ENCODE measurements around the gene LBR. TPM values are rescaled to one million over a fixed set of nuclear protein-coding genes. Genes with fewer than 3 reads are reported as not detected.

The LBR gene
- total RNA-seq, 1 experiment from 2014 or later = 72.5 TPM

DNA sequence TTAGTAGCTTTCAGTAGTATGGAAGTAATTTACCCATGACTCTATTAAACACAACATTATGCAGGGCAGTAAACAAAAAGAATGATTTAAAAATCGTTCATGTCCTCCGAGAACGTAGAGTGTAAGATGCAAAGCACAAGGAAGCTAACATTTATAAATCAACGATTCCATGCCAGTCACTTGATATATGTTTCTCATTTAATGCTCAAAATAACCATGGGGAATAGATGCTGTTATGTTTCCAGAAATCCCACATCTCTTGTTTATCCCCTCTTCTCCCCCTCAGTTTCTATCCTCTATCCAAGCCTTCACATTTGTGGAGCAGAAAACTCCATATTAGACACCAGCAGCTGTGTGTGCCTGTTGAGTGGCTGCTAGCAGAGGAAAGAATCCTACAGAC lies 52.8 kb downstream of the LBR start:
- DNase-seq (ENCODE audit: low spot score) = no peak

DNA sequence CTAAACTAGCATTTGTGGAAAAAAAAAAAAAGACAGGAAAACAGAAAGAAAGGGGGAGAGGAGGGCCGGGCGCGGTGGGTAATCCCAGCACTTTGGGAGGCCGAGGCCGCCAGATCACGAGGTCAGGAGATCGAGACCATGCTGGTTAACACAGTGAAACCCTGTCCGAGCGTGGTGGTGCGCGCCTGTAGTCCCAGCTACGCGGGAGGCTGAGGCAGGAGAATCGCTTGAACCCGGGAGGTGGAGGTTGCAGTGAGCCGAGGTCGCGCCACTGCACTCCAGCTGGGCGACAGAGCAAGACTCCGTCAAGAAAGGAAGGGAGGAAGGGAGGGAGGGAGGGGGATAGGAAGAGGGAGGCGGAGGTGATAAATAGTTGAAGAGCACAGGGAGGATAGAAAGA lies 54.7 kb downstream of the LBR start:
- no peak for DNase-seq (ENCODE audit: low spot score)

DNA sequence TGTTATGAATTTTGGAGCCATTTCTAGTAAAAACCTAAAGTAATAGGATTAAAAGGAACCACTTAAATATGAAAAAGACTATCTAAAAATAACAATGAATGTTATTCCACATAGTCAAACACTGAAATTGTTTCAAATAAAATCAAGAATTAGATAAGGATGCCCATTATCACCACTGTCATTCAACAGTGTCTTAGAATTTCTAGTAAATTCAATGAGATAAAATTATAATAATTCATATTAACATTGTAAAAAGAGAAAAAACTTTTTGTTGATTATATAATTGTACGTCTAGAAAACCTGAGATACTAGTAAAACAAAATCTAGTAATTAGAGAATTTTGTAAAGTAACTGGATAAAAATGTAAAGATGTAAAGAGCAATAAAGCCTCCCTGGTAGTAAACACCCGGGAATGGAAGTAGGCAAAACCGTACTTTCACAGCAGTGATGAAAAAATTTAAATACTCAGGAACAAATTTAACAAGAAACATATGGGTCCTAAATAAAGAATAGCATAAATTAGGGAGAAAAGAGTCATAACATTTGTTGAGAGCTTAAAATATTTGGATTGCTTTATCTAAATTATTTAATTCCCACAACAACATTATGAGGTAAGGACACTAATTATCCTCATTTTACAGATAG lies 56.4 kb downstream of the LBR start:
- DNase-seq (ENCODE audit: low spot score) = no peak

DNA sequence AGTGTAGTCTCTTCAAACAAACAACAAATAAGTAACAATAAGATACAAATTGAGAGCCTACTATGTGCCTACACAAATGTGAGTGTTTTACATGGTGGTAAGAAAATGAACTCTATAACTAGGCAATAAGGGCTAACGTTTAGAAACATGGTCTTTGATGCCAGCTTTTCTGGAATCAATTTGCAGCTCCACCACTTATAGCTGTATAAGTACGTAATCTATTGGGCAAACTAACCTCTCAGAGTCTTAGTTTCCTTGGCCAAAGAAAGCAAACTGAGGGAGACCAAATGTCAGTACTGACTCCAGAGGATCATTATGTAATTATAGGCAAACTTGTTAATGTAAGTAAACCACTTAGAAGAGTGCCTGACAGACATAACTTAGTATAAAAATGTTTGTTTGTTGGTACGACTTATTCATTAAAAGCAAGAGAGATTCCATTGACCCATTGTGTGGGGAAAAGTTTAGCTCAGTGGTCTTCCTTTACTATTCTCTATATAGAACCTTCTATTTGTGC lies 59.7 kb downstream of the LBR start:
- DNase-seq (ENCODE audit: low spot score) = no peak

DNA sequence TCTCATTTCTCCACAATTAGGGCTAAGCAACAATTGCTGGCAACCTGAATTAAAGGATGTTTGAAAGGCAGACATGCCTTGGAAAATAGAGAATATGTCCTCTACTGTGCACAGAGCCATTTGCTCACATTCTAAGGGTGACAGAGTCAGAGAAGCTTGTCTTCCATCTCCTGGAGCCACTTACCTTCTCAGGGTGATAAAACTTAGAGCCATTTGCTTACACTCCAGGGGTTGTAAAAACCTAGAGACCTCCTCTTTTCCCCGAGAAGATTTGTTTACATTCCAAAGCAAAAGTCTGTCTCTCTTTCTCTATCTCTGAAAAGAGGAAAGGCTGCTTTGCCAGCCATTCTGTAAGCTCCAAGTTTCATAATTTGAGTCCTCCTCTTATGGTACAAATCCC lies 61.3 kb downstream of the LBR start:
- no peak for DNase-seq (ENCODE audit: low spot score)

DNA sequence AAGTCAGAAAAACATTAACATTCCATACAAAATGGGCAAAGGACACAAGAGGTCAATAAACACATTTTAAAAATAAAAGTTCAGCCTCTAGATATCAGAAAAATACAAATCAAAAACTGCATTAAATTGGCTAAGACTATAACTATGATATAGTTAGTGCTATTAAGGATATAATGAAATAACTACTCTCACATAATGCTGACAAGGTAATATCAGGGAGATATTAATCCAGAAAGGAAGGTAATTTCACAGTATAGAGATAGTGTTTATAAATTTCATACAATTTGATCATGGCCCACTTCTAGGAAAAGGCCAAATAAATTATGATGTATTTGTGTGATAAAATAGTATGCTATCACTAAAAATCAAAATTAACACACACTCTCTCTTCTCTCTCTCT lies 61.8 kb downstream of the LBR start:
- no peak for DNase-seq (ENCODE audit: low spot score)

DNA sequence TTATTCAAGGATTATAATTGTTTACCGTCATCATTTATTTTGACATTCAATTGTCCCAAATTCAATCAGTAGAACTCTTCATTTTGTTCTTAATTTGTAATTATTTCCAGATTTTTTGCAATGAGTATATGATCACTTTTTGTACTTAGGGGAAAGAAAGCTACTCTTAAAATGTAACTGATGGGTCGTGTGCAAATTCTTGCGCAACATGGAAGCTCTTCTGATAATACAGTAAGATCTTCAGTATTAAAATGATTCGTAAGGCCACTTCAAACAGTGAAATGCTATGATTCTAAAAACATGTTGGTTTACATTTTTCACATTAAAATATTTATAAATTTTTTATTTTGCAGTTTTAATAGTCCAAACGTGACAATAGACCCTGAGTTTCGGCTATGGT lies 63.4 kb downstream of the LBR start:
- DNase-seq (ENCODE audit: low spot score) = no peak

DNA sequence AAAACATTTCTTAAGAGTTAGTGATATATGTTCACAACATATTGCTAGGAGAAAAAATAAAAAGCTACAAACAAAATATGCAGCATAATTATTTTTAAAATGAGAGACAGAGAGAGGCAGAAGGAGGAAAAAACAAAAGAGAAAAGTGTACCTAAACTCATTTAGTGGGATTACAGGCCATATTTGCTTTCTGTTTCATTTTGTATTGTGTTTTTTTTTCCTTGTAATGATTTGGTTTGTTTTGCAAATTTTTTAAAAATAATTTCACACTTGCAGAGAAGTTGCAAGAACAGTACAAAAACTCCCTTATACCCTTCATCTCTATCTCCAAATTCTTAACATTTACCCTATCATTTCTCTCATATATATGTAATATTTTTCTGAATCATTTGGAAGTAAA lies 65.0 kb downstream of the LBR start:
- DNase-seq (ENCODE audit: low spot score) = no peak

DNA sequence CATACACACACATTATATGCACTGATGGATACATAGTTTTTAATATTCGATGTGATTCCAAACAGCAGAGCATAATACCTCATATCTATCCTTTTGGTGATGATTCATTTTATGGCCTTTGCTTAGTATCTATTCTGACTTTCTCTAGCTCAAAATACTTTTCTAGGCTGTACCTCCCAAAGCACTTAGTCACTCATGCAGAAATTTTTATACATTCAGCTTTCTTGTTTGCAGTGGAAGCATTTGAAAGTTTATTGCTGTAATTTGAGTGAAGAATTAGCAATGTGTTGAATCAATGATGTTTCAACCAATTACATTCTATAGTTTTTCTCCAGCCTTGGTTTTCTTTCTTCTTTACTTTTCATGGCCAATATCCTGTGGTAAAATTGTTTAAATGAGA lies 66.7 kb downstream of the LBR start:
- no peak for DNase-seq (ENCODE audit: low spot score)

DNA sequence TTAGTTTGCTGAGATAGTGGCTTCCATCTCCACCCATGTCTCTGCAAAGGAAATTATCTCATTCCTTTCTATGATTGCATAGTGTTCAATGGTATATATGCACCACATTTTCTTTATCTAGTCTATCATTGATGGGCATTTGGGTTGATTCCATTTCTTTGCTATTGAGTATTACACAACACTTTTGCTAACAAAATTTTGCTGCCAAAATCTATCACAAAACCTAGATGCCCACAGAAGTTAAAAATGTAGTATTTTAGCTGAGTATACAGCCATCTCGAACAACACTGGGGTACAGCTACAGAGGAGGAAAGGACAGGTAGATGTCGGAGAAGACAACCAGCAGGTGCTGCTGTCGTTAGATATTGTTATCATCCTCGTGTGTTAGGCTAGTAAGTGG lies 67.7 kb downstream of the LBR start:
- DNase-seq (ENCODE audit: low spot score) = no peak

DNA sequence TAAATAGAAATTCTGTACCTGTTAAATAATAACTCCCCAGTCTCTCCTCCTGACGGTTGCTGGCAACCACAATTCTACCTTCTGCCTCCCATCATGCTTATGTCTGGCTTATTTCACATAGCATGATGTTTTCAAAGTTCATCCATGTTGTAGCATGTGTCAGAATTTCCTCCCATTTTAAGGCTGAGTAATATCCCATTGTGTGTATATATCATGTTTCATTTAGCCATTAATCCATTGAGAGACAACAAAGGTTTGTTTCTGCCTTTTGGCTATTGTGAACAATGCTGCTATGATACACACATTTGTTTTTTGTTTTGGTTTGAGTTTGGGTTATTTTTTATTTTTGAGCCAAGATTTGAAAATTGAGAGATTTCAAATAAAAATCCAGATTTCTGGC lies 72.0 kb downstream of the LBR start:
- DNase-seq (ENCODE audit: low spot score) = no peak

DNA sequence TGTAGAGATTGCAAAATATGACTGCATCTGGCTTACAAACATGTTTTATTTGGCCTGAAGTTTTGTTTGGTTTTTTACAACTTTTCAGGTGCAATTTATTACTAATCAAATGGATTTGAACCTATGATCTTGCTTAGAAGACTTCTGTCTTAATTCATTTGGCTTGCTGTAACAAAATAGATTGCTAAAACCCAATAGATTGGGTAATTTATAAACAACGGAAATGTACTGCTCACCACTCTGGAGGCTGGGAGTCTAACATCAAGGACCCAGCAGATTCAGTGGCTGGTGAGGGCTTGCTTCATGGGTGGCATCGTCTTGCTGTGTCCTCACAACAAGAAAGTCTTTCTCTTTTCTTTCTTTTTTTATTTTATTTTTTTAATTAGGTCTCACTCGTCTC lies 72.9 kb downstream of the LBR start:
- DNase-seq (ENCODE audit: low spot score) = no peak

Other genes with a start within 250 kb of the LBR start
- 129 and 155 TPM in 2 replicates for gene ENAH, start 225.1 kb upstream of the LBR start, total RNA-seq (2014; rRNA removed; shearing (Covaris generic))

Measured in A172 (cell line).